Stimulated activated CD8-positive, alpha-beta memory T cell treated with anti-CD3 and anti-CD28 coated beads, Interleukin-15, amount 100 ng/mL, for 1 hour (primary cell): ENCODE results near the gene DNASE1L3.

Source experiments
- DNase-seq: peaks from one replicate; pipeline ENCODE4 v3.0.0-alpha.2; 2020; ENCODE audit warnings: low read depth

DNASE1L3 gene

DNA sequence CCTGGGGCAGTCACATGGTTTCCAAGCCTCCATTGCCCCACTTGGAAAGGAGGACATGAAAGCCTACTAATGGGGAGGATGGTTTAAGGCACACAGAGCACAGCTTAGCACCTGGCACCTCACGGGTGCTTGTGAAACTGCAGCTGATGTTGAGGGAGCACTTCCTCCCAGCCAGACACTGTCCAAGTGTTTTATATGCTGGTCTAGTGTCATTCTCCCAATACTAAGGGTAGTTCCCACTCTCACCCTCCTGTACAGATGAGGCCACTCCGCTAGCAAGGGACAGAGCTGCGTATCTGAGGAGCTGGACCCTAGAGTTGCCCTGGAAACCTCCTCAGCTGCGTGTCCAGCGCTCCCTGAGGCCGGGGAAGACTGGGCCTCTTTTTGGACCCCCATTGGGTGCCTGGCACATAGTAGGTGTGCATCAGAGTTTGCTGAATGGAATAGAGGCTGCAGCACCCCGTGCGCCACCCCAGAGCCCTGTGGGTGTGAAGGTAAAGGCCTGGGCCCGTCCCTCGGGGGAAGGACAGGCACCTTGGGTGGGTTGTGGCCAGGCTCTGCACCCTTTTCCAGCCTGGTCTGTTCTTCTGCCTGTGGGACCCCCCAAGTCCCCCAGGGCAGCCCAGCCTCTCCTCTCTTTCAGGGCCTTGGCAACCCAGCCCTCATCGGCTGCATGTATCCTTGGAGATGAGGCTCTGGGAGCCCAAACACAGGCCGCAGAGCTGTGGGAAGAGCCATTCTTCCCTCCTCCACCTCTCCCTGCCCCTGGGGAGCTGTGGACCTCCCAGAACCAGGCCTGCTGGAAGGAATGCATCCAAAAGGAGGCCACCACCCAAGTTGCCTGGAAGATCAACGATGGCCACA, 31.3 kb downstream of the DNASE1L3 start:
- no peak for DNase-seq

DNA sequence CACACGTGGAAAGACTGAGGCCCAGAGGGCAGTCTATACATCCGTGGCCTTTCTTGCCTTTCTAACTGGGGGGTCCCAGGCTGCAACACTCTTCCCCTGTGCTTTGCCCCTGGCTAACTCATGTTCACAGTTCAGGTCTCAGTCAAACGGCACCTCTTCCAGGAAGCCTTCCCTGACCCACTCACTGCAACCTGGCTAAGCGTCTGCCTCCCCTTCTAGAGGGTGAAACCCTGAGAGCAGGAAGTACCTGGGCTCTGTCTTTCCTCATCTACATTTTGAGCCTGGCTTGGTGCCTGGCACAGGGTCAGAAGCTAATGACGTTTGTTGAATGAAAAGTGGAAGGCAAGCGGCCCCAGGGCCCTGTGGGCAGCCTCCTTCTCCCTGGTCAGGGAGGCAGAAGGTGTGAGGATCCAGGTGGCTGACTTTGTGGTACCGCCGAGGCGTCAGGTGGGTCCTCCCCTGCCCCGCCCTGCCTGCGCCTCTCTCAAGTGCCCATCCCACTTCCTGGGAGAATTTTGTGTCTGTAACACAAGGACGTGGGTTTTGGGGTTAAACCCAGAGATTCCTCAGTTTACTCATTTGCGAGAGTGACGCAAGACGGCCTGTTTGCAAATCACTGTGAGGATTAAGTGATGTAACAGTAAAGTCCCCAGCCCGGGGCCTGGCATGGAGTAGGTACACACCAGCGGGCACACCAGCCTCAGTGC, 32.1 kb downstream of the DNASE1L3 start:
- DNase-seq = no peak

DNA sequence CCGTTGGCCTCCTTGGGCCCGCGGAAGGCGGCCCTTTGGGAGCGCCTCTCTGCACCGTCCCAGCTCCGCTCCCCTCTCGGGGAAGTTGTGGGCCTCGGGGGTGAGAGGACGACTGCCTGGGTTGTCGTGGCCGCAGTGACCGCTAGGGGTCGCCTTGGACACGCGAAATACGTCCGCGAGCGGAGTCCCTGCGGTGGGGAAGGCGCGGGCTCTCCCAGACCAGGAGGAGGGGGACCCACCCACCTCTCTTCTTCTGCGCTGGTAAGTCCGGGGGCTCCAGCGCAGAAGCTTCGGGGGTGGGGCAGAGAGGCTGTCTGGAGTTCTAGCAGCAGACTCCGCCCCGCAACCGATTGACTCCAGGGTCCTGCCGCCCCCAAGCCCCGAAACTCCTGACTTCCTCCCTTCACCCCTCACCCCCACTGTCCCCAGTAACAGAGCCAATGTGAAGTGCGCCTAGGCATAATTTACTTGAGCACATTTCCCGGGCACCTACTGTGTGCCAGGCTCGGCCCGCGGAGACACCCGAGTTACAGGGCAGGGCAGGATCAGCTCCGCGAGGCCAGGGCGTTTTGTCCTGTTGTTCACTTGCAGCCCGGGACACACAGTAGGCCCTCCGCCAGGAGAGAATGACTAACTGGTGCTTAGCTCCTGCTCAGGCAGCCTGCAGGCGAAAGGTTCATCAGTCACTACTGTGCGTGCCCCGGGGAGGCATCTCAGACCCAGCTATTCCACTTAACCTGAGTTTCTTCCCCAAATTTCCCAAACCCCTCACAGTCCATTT, 32.8 kb downstream of the DNASE1L3 start:
- DNase-seq = peak; percentile 88

DNA sequence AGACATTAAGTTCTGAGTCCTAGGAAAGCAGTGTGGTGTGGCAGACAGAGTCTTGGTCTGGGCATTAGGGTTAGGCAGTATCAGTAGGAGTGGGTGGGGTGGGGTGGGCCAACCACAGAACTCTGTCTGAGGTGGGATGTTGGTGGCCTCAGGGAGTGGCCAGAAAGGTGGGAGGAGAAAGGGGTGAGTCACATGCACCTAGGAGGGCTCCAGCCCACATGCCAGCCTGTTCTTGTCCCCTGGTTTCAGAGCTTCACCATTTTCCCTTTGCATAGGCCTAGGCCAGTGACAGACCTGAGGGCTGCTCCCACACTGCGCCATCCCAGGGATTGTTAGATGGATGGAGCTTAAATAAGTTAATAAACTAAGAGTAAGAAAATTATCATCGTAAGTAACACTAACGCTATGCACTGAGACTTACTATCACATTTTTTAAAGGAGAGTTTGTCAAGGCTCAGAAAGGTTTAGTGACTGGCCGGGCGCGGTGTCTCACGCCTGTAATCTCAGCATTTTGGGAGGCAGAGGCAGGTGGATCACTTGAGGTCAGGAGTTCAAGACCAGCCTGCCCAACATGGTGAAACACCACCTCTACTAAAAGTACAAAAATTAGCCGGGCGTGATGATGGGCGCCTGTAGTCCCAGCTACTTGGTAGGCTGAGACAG, 33.8 kb downstream of the DNASE1L3 start:
- DNase-seq = no peak

DNA sequence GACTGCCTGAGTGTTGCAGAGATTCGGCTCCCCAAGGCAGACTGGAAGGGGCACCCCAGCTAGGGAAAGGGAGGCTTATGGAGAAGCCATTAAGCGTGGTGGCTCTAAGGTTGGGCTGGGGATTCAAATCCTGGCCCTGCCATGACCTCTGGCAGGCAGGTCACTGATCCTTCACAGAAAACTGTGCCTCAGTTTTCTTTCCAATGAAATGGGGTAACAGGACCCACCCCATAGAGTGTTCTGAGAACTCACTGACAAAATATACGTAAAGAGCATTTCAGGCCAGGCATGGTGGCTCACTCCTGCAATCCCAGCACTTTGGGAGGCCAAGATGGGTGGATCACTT, 34.6 kb downstream of the DNASE1L3 start:
- DNase-seq = no peak

DNA sequence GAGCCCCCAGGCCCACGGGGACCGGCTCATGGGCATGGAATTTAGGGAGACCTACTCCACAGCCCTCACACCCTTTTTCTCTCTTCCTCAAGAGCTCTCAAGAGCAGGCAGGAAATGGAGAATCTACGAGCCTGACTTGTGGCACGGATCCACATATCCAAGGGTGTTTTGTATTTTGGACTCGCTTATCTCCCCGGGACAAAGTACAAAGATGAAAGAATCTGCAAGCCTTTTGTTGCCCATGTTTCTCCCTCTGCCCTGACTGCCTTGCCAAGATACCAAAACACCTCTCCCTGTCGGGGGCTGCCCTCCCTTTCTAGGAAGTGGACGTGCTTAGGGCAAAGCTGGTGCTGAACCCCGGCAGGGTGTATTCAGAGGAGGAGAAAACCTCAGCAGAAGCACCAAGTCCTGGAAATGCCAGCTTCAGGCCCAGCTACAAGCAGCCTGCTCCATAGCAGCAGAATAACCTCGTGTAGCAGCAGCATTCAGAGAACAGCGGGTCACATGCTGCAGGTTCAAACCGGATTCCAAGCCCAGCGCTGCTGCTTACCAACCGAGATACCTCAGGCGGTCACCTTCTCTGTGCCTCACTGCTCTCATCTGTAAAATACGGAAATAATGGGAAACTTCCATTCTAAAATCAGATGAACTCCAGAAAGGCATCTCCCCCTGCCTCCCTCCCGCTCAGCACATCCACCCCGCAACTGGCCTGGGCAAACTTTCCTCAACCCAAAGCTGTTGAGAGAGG, 35.2 kb downstream of the DNASE1L3 start:
- DNase-seq = no peak

DNA sequence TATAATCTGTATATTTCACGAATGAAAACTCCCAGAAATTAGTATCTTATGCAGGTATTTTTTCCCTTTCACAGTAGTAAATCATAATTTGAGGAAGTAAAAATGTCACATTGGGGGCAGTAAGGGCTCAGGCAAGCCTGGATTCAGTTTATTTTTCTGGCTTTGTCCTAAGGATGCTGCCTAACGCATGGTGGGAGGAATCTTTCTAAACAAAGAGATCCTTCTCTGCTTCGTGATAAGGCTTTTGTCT, 35.7 kb downstream of the DNASE1L3 start:
- no peak for DNase-seq

DNA sequence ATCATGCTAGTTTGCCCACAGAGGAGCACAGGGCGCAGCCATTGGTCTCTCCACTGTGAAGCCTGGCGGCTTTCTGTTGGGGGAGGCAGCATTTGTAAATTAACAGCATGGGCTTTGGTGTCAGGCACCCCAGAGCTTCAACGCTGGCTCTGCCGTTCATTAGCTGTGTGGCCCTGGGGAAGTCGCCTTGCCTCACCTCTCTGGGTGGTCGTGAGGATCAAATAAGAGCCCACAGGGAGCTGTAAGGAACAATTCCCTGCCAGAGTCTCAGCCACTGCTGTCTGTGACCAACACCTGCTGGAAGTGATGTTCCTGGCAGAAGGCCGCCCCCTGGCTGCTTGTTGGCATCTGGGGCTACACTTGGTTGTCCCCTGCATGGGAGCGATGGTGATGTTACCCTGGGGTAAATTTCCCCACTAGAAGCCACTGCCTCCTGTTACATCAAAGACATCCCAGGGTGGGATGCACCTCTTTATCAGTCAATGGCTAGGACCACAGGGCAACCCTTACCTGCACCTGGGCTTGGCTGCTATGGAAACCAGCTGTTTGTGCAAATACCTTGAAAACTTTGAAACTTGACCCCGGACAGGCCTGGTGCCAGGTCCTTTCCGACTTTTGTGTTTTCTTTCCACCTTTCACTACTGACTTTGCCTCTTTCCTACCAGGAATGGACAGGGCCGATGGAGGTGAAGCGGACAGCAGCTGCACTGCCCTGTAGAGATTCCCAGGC, 36.9 kb downstream of the DNASE1L3 start:
- DNase-seq = no peak

DNA sequence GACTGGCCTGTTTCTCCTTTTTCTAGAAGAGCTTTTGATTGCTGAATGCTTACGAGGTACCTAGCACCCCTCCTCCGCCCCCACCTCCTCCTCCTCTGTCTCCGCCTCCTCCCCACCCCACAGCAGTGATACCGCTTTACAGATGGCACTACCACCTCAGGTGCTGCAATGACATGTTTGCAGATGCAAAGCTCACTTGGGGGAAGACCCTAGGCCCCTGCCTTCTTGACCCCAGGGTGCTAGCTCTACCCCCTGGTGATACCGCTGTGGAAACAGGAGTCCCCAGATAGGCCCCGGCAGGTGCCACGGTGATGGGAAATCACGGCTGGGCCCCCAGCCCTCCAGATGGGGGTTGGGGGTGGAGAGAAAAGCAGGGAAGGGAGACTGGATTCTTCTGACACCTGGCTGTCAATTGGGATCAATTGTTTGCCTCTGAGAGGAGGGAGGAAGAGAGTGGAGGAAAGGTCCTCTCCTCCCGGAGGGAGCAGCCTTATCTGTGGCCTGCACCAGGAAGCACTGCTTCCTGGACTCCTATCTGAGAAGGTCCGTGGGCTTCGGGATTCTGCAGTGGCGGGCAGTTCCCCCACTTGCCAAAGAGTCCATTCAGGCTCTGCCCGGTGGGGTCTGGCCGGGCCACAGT, 37.6 kb downstream of the DNASE1L3 start:
- no peak for DNase-seq

DNA sequence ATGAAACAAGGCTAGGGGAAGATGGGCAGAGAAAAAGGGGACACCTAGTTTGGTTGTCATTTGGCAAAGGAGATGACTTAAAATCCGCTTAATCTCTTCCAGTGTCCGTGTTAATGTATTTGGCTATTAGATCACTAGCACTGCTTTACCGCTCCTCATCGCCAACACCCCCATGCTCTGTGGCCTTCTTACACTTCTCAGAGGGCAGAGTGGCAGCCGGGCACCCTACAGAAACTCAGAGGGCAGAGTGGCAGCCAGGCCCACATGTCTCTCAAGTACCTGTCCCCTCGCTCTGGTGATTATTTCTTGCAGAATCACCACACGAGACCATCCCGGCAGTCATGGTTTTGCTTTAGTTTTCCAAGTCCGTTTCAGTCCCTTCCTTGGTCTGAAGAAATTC, 39.6 kb downstream of the DNASE1L3 start:
- no peak for DNase-seq

DNA sequence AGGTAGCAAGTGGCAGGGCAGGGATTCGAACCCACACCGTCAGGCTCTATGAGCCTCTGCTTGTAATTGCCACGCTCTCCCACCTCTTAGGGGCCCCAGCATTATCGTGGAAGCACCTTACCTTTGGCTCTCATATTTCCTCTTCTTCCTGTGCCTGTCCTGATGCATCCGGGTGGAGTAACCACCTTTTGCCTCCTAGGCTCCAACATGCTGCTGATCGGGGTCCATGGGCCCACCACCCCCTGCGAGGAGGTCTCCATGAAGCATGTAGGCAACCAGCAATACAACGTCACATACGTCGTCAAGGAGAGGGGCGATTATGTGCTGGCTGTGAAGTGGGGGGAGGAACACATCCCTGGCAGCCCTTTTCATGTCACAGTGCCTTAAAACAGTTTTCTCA, 40.4 kb downstream of the DNASE1L3 start:
- DNase-seq = no peak

DNA sequence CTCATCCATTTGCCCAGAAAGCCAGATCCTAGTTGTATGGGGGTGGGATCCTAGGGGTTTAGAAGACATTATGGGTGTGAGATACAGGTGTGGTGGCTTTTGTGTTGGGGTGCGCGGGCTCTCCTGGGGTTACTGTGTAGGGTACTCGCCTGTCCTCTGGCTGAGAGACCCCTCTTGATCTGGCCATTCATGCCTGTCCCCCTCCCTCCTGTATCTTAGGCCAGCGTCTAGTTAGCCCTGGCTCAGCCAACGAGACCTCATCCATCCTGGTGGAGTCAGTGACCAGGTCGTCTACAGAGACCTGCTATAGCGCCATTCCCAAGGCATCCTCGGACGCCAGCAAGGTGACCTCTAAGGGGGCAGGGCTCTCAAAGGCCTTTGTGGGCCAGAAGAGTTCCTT, 41.4 kb downstream of the DNASE1L3 start:
- DNase-seq = no peak

DNA sequence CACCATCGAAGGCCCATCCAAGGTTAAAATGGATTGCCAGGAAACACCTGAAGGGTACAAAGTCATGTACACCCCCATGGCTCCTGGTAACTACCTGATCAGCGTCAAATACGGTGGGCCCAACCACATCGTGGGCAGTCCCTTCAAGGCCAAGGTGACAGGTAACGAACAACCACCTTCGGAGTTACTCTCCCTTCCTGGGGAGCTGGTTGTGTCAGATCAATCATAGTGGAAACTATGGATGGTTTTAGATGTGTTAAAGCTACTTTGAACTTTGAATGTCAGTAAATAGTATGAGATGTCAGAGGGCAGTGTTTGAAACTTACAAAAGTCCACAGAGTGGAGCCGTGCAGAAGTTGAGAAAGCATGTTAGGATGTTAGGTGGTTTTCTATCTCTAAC, 42.3 kb downstream of the DNASE1L3 start:
- DNase-seq = no peak

DNA sequence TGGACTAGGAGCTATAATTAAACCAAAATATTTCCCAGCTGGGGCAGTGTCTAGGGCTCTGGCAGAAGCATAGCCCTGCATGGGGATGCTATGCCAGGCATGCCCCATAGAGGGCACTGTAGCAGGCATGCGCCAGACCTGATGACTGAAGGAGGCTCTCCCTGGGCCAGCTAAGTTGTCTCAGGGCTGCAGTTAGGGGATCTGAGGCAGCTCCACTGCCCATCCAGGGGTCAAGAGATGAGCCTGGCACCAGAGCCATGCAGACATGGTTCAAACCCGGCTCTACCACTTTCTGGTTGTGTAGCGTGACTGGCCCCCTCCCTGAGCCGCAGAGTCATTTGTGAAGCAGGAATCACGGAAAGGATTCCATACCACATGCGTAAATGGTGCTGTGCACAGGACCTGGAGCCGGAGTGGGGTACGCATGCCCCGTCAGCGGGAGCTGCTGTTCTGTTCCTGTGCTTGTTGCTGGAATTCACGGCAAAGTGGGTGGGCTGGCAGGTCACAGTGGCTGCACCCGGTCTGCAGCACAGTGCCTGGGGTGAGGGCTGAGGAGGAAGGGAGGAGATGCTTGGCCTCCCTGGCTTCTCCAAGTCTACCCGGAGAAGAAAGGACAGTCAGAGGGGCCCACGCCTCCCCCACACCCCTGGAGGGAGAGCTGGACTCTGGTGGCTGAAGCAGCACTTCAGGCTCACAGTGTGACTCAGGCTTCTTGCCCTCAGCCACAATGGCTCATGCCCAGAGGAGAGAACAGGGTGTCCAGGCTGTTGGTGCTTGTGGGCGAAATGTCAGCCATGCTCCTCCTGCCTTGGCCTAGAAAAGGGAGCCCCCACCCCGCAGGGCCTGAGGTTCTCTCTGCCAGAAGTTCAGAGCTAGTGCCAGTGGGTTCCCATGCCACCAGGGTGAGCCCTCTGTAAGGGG, 43.1 kb downstream of the DNASE1L3 start:
- DNase-seq = no peak

DNA sequence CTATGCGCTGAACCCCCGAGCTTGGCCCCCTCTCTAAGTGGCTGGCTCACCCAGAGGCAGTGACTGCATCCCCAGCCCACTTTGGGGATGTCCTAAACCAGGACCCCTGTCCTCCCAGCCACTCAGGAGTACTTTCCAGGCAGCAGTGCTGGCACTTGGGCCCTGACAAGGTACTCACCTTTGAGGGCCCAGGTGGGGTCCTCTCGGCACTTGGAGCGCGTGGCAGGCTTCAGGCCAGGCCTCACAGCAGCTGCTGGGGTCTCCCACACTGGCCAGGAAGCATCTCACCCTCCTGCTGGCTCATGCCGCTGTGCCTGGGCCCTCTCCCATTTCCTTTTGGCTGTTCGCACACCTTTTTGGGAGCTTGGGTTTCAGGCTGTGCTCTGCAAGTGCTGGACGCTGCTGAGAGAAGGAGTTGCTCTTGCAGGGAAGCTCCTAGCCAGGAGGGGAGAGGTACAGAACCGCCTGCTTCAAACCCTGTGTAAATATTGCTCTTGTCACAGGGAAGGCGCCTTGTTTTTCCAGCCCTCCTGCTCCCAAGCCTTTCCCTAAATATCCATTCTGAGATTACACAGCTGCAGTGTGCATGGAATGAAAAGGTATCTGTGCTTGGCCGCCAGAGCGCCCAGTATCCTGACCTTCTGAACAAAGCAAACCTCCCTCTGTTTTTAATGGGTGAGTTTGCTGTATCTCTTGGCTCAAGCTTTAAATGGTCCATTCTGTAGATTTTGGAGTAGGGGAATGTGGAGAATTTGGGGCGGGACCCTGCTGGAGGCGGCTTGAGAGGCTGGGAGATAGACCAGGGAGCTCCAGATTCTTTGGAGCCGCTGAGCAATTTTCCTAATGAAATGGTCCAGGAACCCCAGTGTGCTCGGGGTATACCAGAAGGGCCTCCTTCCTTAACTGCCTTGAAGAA, 45.6 kb downstream of the DNASE1L3 start:
- DNase-seq = no peak

DNA sequence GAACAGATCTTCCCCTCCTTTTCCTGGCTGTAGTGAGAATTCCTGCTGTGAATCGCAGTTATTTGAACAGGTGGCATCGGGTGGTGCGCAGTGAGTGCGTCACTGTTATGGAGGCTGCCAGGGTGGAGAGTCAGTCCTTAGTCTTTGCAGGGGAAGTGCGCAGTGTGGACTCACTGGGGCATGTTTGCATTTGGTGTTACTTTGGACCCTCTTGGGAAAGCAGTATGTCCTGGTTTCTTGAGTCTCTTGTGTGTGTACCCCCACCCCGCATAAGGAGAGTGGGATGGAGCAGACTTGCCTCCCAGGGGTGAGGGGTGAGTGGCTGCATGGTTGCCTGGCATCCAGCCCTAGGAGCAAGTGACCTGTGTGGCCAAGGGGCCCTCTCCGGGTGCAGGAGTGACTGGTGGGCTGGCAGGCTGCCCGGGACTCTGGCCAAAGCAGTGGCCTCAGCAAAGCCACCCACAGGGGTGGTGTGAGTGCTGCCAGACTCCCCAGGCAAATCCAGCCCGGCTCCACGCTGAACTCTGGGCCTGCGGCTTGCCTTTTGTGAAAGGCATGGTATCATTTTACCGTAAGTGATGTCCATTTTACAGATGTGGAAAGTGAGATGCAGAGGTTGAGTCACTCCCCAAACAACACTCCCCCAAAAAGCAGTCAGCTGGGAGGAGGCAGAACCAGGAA, 46.4 kb downstream of the DNASE1L3 start:
- no peak for DNase-seq

DNA sequence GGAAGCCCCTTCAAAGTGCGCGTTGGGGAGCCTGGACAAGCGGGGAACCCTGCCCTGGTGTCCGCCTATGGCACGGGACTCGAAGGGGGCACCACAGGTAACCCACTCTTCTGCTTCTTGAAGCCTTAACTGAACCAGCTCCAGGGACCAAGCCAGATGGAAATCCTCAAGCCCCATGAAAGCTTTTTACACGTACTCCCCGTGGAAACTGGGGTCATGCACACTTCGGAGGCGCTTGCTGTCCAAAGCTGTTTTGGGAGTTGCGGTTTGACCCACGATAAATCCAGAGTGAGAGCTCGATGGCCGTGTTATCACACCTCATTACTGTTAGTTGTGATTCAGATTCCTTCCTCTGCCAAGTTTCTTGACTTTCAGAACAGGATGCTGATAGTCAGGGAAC, 47.5 kb downstream of the DNASE1L3 start:
- no peak for DNase-seq
